ENCODE measurements around the gene ABCD1.

The ABCD1 gene

DNA sequence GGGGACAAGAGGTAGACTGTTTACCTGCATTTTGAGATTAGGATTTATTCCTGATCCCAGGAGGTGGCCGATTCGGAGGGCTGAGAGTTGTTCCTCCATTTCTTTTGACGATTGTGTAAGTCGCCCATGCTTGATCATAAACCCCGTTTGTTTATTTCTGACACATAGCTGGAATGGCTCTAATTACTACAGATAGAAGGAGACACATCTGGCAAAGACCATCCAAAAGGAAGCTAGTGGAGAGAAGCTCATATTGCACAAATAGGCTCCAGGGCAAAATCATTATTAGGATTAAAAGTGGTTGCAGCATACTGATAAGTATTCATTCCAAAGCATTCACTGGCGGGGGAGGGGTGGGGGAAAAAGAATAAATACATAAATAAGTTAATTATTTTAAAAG, 22.3 kb downstream of the ABCD1 start:
- in situ Hi-C loops (cut with MboI; ENCODE audit: low sequenced_read_pairs) = loop anchor here (25.0 kb wide), 1 partner anchor 790 kb away; the partner anchor contains the start of genes G6PD and IKBKG

- in situ Hi-C loops (cut with MboI; ENCODE audit: low sequenced_read_pairs) = loop anchor here (25.0 kb wide), 1 partner anchor 788 kb away; the partner anchor contains the start of genes G6PD and IKBKG
Observed at GRCh38 chrX:153749017-153749416, 24.4 kb downstream of the ABCD1 start.

DNA sequence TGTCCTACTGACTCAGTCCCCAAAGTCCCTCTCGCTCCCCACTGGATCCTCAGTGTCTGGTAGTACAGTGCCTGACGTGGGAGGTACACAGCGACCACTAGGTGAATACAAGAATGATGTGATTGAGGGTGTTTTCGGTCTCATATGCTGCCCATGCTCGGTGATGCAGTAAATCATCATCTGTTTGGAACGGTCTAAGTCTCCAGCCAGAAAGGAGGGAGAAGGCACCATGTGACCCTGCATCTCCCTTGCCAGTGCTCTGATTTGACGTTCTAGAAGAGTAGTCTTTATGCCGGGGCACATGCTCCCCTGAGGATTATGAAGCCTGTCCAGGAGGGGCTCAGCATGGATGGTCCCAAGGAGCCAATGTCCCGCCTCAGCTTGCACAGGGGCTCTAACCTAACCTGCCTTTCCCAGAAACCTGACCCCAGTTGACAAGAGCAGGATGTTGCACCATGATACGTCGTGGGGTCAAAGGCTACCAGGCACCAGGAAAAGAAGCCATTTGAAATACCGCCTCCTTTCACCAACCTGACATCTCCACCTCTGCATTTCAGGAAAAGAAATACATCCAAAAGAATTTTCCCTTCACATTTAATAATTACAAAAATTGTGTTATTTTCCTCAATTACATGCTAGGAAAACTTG, 25.6 kb downstream of the ABCD1 start:
- in situ Hi-C loops (cut with MboI; ENCODE audit: low sequenced_read_pairs) = no loop called here

DNA sequence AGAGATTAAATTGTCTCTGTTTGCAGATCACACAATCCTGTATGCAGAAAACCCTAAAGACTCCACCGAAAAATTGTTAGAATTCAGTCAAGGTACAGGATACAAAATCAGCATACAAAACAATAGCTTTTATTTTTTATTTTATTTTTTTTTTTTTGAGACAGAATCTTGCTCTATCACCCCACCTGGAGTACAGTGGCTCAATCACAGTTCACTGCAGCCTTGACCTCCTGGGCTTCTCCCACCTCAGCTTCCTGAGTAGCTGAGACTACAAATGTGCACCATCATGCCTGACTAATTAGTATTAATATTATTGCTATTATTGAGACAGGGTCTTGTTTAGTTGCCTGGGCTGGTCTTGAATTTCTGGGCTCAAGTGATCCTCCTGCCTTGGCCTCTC, 30.5 kb downstream of the ABCD1 start:
- in situ Hi-C loops (cut with MboI; ENCODE audit: low sequenced_read_pairs) = no loop called here

DNA sequence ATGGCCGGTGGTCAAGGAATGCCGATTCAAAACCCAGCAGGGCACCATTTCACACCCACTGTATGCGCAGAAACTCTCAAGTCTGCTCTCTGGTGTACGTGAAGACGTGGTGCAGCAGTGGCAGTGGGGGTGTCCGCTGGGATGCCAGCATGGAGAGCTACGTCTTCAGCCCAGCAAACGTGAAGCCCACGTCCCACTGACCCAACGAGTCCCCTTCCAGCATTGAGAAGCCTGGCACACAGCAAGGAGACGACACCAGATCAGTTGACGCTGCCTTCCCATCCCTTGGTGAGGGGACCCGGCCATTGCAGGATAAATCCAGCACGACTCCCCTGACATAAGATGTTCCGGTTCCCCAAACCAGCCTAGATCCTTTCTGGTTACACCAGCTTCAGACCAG, 37.2 kb downstream of the ABCD1 start:
- in situ Hi-C loops (cut with MboI; ENCODE audit: low sequenced_read_pairs) = no loop called here

- in situ Hi-C loops (cut with MboI; ENCODE audit: low sequenced_read_pairs) = no loop called here
Observed at GRCh38 chrX:153762626-153763173, 38.0 kb downstream of the ABCD1 start.

DNA sequence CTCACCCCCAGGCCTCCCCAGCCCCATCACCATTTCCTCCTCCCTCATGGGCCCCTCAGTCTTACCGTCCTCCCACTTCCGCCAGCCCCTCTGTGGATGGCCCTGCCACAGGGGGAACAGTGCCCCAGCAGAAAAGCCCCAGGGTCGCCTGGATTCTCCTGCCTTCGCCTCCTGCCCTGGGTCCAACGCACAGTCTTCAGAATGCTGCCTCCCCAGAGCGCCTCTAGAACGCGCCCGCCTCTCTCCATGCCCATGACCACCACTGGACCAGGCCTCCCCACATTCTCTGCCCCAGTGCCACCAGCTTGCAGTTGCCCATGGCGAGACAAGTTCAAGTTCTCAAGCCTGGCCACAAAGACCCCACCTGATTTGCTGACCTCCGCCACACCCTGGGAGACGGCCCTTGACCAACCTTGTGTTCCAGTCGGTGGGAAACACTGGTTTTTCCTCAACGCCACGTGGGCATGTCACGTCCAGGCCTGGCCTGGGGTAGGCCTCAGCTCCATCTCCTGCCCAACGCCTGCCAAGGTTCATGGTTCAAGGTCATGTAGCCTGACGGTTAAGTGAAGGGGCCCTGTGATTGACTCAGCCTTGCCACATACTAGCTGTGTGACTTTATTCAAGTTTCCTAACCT, 38.8 kb downstream of the ABCD1 start:
- in situ Hi-C loops (cut with MboI; ENCODE audit: low sequenced_read_pairs) = no loop called here

- in situ Hi-C loops (cut with MboI; ENCODE audit: low sequenced_read_pairs) = no loop called here
Observed at GRCh38 chrX:153763989-153764755, 39.5 kb downstream of the ABCD1 start, which contains the start of gene PLXNB3. Gene PLXNB3, plus strand, starts transcription at chrX:153764249. Its CDS starts 1,287 bp downstream, at chrX:153765536.

GRCh38 chrX:153764786-153765137, 40.1 kb downstream of the ABCD1 start:
- in situ Hi-C loops (cut with MboI; ENCODE audit: low sequenced_read_pairs) = no loop called here

DNA sequence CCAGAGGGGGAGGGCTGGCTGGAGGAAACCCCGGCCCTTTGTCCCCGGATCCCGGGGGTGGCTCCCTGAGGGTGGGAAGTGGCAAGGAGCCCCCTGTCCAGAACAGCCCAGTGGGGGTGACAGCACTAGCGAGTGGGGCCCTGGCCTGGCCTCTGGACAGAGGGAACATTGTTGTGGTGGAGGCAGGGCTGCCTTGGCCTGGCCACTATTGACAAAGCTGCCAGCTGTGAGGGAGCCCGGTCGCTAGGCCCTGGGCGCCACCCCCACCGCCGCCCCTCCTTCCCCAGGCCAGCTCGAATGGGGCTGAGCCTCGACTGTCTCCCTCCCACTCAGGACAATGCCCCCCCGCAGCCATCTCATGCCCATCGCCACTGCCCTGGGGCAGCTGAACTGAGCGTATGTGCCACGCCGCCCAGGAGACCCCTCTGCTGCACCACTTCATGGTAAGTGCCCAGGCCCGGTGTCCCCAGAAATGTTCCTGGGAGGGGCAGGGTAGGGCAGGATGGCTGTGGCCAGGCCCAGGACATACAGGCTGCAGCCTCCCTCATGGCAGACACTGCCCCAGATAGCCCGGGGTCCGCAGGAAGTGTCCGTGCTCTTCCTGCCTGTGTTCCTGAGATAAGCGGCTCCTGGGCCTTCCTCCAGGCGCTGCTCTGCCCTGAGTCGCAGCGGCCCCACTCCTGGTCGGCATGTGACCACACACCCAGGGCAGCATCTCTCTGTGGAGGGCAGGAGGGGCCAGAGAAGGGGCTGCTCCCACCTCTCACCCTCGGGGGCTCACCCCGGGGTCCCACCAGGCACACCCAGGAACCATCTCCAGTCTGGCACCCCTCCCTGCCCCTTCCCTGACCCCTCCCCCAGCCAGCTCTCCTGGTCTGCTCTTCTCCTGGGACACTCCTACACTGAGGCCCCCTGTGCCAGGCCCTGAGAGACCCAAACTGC, 40.8 kb downstream of the ABCD1 start:
- in situ Hi-C loops (cut with MboI; ENCODE audit: low sequenced_read_pairs) = no loop called here

DNA sequence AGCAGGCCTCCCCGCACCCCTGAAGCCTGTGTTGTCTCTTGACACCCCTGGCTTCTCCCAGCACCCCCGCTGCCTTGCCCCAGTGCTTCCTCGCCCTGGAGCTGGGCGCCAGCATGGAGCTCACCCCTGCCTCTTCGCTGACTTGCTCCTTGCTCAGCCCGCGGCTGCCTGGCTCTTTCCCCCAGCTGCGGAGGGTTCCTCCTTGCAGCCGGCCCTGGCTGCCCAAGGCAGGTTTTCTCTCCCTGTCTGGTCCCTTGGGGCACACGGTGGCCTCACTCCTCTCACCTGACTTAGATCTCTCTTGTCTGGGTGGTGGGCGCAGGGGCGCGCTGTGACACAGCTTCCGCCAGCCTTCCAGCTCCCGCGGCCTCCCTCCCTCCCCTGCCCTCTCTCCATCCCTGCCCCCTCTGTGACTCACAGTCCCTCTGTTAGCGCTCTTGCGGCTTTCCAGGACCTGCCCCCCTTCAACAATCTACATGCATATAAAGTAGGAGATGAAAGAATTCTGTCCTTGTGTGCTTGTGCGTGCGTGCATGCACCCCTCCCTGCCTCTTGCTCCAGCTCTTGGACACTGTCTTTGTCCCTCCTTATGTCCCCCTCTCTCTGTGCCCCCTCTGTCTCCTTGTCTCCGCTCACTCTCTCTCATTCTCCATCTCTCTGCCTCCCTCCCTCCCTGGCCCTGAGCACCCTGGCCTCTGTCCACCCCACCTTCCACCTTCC, 41.6 kb downstream of the ABCD1 start:
- in situ Hi-C loops (cut with MboI; ENCODE audit: low sequenced_read_pairs) = no loop called here

- in situ Hi-C loops (cut with MboI; ENCODE audit: low sequenced_read_pairs) = no loop called here
Observed at GRCh38 chrX:153766871-153767673, 42.4 kb downstream of the ABCD1 start.

- in situ Hi-C loops (cut with MboI; ENCODE audit: low sequenced_read_pairs) = no loop called here
Observed at GRCh38 chrX:153767674-153768055, 43.0 kb downstream of the ABCD1 start.

- in situ Hi-C loops (cut with MboI; ENCODE audit: low sequenced_read_pairs) = no loop called here
Observed at GRCh38 chrX:153768311-153769157, 43.9 kb downstream of the ABCD1 start.

DNA sequence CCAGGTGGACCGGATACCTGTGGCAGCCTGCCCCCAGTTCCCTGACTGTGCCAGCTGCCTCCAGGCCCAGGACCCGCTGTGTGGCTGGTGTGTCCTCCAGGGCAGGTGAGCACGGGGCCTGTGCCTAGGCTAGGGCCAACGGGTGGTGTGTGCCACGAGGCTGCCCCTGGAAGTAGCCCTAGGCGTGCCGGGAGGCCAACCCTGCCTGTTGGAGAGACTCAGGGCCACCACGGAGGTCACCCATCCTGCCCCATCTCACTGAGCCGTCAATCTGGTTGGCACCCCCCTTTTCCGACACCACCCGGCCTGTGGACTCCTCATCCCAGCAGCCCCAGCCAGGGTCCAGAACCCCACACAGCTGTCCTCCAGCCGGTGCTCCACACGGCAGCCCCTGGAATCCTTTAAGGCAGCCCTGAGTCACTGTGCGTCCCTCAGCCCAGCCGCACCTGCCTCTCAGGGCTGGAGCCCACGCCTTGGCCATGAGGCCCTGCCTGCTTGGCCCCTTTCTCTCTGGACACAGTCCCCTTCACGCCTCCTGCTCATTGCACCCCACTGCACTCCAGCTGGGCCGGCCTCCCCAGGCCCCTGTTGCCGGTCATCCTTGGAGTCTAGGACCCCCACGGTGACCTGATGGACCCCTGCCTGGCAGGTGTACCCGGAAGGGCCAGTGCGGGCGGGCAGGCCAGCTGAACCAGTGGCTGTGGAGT, 44.7 kb downstream of the ABCD1 start:
- in situ Hi-C loops (cut with MboI; ENCODE audit: low sequenced_read_pairs) = no loop called here

- in situ Hi-C loops (cut with MboI; ENCODE audit: low sequenced_read_pairs) = no loop called here
Observed at GRCh38 chrX:153769865-153770600, 45.4 kb downstream of the ABCD1 start.

All from HL-60/S4 (cell line).